Loucy (cell line): ENCODE measurements around the gene GYG2.
A peak's percentile ranks its signal among the peaks of the same experiment; 100 is the strongest.
"Not testable (repeated sequence)": the region's sequence is repeated elsewhere in the genome, so short reads cannot be mapped to it uniquely, and the experiment has no call there.

ENCODE experiments used
- H2AFZ ChIP-seq: fragments of 200-600 bp; sonication (generic); 2 replicates; pipeline ENCODE4 v1.6.0; 2016; ENCODE audit warnings: antibody characterized with exemption, mild to moderate bottlenecking, low read length, moderate library complexity
- H3F3A ChIP-seq: fragments of 200-600 bp; 2 replicates; pipeline ENCODE4 v1.6.0; 2016; ENCODE audit warnings: antibody characterized with exemption, low read depth, mild to moderate bottlenecking
- H3K27me3 ChIP-seq: fragments of 200-600 bp; sonication (generic); 2 replicates; pipeline ENCODE4 v1.6.1; 2014; ENCODE audit warnings: low read length, mild to moderate bottlenecking; ENCODE audit not compliant: insufficient read depth, poor library complexity, severe bottlenecking
- H3K36me3 ChIP-seq: fragments of 200-600 bp; sonication (generic); 2 replicates; pipeline ENCODE4 v1.6.1; 2016; ENCODE audit warnings: low read length; ENCODE audit not compliant: insufficient read depth
- H3K4me1 ChIP-seq: fragments of 200-600 bp; sonication (generic); 2 replicates; pipeline ENCODE4 v1.5.1; 2014; ENCODE audit warnings: low read length, mild to moderate bottlenecking; ENCODE audit not compliant: insufficient read depth, poor library complexity, severe bottlenecking
- H3K4me2 ChIP-seq: fragments of 200-600 bp; sonication (generic); 2 replicates; pipeline ENCODE4 v1.6.0; 2014; ENCODE audit warnings: antibody characterized with exemption, low read length, low read depth, mild to moderate bottlenecking; ENCODE audit not compliant: poor library complexity, severe bottlenecking
- H3K4me3 ChIP-seq: fragments of 200-600 bp; sonication (generic); 2 replicates; pipeline ENCODE4 v1.5.1; 2014; ENCODE audit warnings: low read length, mild to moderate bottlenecking, mixed read lengths; ENCODE audit not compliant: poor library complexity, severe bottlenecking
- H3K79me2 ChIP-seq: fragments of 200-600 bp; sonication (generic); 2 replicates; pipeline ENCODE4 v1.6.1; 2014; ENCODE audit warnings: low read length; ENCODE audit not compliant: insufficient read depth
- H3K9ac ChIP-seq: fragments of 200-600 bp; sonication (generic); 2 replicates; pipeline ENCODE4 v1.6.0; 2014; ENCODE audit warnings: mild to moderate bottlenecking, low read depth, low read length, moderate library complexity; ENCODE audit not compliant: poor library complexity, severe bottlenecking
- H3K9me2 ChIP-seq: fragments of 200-600 bp; sonication (generic); replicated peaks from 2 replicates; pipeline ENCODE4 v1.6.1; 2016; ENCODE audit warnings: low read depth, low read length, mixed read lengths
- H3K9me3 ChIP-seq: fragments of 200-600 bp; sonication (generic); 2 replicates; pipeline ENCODE4 v1.6.1; 2014; ENCODE audit warnings: mild to moderate bottlenecking, antibody characterized with exemption, low read length, low read depth; ENCODE audit not compliant: insufficient read depth
- H4K20me1 ChIP-seq: fragments of 200-600 bp; sonication (generic); 2 replicates; pipeline ENCODE4 v1.6.0; 2014; ENCODE audit warnings: antibody characterized with exemption, low read length, mild to moderate bottlenecking; ENCODE audit not compliant: insufficient read depth, poor library complexity, severe bottlenecking
- CTCF ChIP-seq: fragments of 200-600 bp; sonication (generic); conservative IDR thresholded peaks from 2 replicates; pipeline ENCODE4 v1.5.1; 2014; ENCODE audit warnings: mild to moderate bottlenecking, antibody characterized with exemption, low read length
- EZH2phosphoT487 ChIP-seq: fragments of 200-600 bp; IDR thresholded peaks from 2 replicates; pipeline ENCODE4 v1.6.1; 2018; ENCODE audit warnings: antibody characterized with exemption, mild to moderate bottlenecking, moderate library complexity, borderline replicate concordance

The GYG2 gene

GRCh38 chrX:2804858-2805257 lies 23.9 kb upstream of the GYG2 start:
- H3K9ac ChIP-seq, H3F3A ChIP-seq, H3K4me1 ChIP-seq, H3K36me3 ChIP-seq, H2AFZ ChIP-seq, H3K9me2 ChIP-seq, H3K79me2 ChIP-seq, H3K27me3 ChIP-seq, H4K20me1 ChIP-seq, H3K4me2 ChIP-seq, H3K4me3 ChIP-seq, H3K9me3 ChIP-seq: not testable (repeated sequence)

DNA sequence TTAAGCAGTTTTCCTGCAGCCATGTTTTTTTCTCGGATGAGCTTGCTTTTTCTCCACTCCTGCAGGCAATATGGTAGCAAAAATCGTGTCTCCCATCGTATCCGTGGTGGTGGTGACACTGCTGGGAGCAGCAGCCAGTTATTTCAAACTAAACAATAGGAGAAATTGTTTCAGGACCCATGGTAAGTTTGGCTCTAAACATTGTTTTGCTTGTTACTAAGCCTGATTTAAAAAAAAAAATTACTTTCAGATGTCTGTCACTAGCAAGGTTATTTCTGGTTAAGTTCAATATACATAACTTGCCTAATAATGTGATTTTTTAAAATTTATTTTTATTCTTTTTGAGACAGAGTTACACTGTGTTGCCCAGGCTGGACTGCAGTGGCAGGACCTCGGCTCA lies 17.5 kb upstream of the GYG2 start:
- Histone ChIP-seq H3K79me2 (no peaks in the 10 kb centered on the region), H3K9ac (no peak overlapping the region), H3K9me2 (no peaks in the 10 kb centered on the region), H3K36me3 (no peaks in the 10 kb centered on the region), H3F3A (no peaks in the 10 kb centered on the region), H3K27me3 (no peaks in the 10 kb centered on the region), H3K4me3 (no peak overlapping the region), H2AFZ (no peak overlapping the region), H3K4me2 (no peak overlapping the region), H4K20me1 (no peaks in the 10 kb centered on the region), H3K9me3 (no peaks in the 10 kb centered on the region), H3K4me1 (no peaks in the 10 kb centered on the region)
- TF ChIP-seq CTCF, result no peak
- no peak for TF ChIP-seq EZH2phosphoT487

DNA sequence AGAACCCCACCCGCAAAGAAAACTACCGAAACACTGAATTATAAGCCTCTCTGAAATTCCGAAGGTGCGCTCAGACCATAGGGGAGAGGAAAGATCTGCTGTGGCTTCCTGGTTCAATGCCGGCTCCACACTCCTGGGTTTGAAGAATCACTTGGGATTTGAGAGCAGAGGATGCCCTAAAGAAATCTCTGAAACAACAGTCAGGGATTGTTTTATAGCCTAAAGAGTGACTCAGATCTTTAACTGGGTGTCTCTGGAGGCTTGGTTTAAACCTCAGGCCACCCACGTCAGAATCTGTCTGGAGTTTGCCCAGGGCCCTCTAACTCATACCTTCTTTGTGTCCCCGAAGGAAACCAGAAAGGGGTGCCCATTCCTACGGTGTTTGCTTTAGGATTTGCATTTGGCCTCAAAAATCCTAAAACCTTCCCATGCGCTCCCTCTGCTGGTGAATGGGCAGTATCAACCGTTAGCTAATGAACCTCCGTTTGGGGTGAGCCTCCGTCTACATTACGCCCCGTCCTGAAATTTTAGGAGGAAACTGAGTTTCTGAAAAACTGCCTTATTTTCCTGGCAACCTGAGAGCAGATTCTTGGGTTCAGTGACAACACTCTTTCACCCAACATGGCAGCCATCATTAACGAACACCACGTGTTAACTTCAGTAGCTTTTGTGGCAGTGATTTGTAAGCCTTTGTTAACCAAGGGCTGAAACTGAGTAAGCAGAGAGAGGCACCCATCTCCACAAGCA lies 16.4 kb upstream of the GYG2 start:
- 0 out of 2 replicates have a peak overlapping the region, but pooled peaks have one; percentile 19 for H2AFZ ChIP-seq
- H3K4me2 ChIP-seq, H4K20me1 ChIP-seq, H3K4me1 ChIP-seq, H3K9ac ChIP-seq, H3K36me3 ChIP-seq, H3K27me3 ChIP-seq, H3K9me2 ChIP-seq, H3K4me3 ChIP-seq, H3F3A ChIP-seq, H3K9me3 ChIP-seq, H3K79me2 ChIP-seq: not testable (repeated sequence)
- peak; percentile 50 for TF ChIP-seq CTCF

DNA sequence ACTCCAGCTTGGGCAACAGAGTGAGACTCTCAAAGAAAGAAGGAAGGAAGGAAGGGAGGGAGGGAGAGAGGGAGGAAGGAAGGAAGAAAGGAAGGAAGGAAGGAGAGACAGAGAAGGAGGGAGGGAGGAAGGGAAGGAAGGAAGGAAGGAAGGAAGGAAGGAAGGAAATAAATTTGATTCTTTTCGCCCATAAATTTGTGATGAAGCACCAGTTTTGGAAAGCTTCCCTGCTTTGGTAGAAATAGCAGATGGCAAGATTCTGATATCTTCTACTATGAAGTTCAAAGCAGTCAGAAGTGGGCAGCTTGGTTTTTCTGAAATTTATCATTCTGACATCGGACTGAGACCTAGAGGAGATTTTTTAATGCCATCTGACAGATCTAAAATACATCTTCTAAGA lies 11.7 kb upstream of the GYG2 start:
- TF ChIP-seq EZH2phosphoT487 (no peak), CTCF (no peak)
- no peaks in the 10 kb centered on the region for H3K36me3 ChIP-seq
- H3K4me3 ChIP-seq, result no peak overlapping the region
- no peaks in the 10 kb centered on the region for H3F3A ChIP-seq
- no peaks in the 10 kb centered on the region for H4K20me1 ChIP-seq
- H3K9me2 ChIP-seq, result no peaks in the 10 kb centered on the region
- no peaks in the 10 kb centered on the region for H3K4me1 ChIP-seq
- no peak overlapping the region for H3K4me2 ChIP-seq
- no peaks in the 10 kb centered on the region for H3K9me3 ChIP-seq
- no peak overlapping the region for H2AFZ ChIP-seq
- no peaks in the 10 kb centered on the region for H3K79me2 ChIP-seq
- H3K9ac ChIP-seq, result no peak overlapping the region
- H3K27me3 ChIP-seq, result no peaks in the 10 kb centered on the region
